ENCODE results near the gene TAS2R20.

Gene TAS2R20

GRCh38 chr12:10960211-10960610 lies 37.9 kb downstream of the TAS2R20 start:
- TF ChIP-seq ZNF324 (tag by site-specific recombination; IDR thresholded peaks at IDR 0.05) (no peak), ZBTB49 (tag by site-specific recombination; IDR thresholded peaks at IDR 0.05; ENCODE audit: low read depth) (no peak), ZNF510 (tag by site-specific recombination; IDR thresholded peaks at IDR 0.05; ENCODE audit: insufficient replicate concordance) (no peak), ZBTB6 (tag by site-specific recombination; IDR thresholded peaks at IDR 0.05) (no peak), ZNF211 (tag by site-specific recombination; IDR thresholded peaks at IDR 0.05; ENCODE audit: low read depth) (no peak), GLIS1 (tag by site-specific recombination; IDR thresholded peaks at IDR 0.05) (no peak), ATF2 (tag by site-specific recombination; IDR thresholded peaks at IDR 0.05; ENCODE audit: low read depth) (no peak), ZFP3 (tag by site-specific recombination; IDR thresholded peaks at IDR 0.05; ENCODE audit: low read depth) (no peak)
- H3K4me1 ChIP-seq (ENCODE audit: control insufficient read depth, insufficient read depth, low read length), result no peaks in the 10 kb centered on the region
- no peak overlapping the region for H3K27ac ChIP-seq (ENCODE audit: extremely low read depth, low read depth, low read length)
- H3K36me3 ChIP-seq (ENCODE audit: control insufficient read depth in 2 of 2, insufficient read depth in 1 of 2, low read length in 2 of 2), result no peaks in the 10 kb centered on the region
- no peaks in the 10 kb centered on the region for H3K9me3 ChIP-seq (ENCODE audit: control insufficient read depth, insufficient read depth, low read depth, low read length)
- no peak overlapping the region for H3K4me3 ChIP-seq (ENCODE audit: low read depth, low read length)
- ChIA-PET CTCF (interaction anchor here (0.9 kb wide), 1 partner anchor 240 kb away, joined by 3 read pairs; no protein-coding TSS in a partner anchor), POLR2A (no interaction called here)

- CTCF ChIA-PET, result interaction anchor here (0.9 kb wide), 1 partner anchor 240 kb away, joined by 3 read pairs; no protein-coding TSS in a partner anchor
- POLR2A ChIA-PET, result no interaction called here
- TF ChIP-seq SCRT1 (tag by site-specific recombination; IDR thresholded peaks at IDR 0.05; ENCODE audit: borderline replicate concordance) (no peak), CTCF (tag by site-specific recombination; IDR thresholded peaks at IDR 0.05) (0 out of 2 replicates have a peak, but pooled peaks have one; percentile 10)
Observed at GRCh38 chr12:10959804-10960203, 38.3 kb downstream of the TAS2R20 start.

GRCh38 chr12:10957741-10958140 lies 40.4 kb downstream of the TAS2R20 start:
- Histone ChIP-seq H3K27ac (ENCODE audit: extremely low read depth, low read depth, low read length) (no peak overlapping the region), H3K36me3 (ENCODE audit: control insufficient read depth in 2 of 2, insufficient read depth in 1 of 2, low read length in 2 of 2) (no peaks in the 10 kb centered on the region; a peak in 1 of 3 replicates), H3K9me3 (ENCODE audit: control insufficient read depth, insufficient read depth, low read depth, low read length) (no peaks in the 10 kb centered on the region), H3K4me3 (ENCODE audit: low read depth, low read length) (no peak overlapping the region), H3K4me1 (ENCODE audit: control insufficient read depth, insufficient read depth, low read length) (no peaks in the 10 kb centered on the region)
- ChIA-PET POLR2A (no interaction called here), CTCF (no interaction called here)
- no peak for TF ChIP-seq KLF9 (tag by site-specific recombination; IDR thresholded peaks at IDR 0.05; ENCODE audit: low read depth)
- no peak for TF ChIP-seq ZNF174 (tag by site-specific recombination; IDR thresholded peaks at IDR 0.05)
- TF ChIP-seq ZNF112 (tag by site-specific recombination; IDR thresholded peaks at IDR 0.05), result no peak
- no peak for TF ChIP-seq HOXC10 (CRISPR knock-in tag; IDR thresholded peaks at IDR 0.05)
- no peak for TF ChIP-seq ZBTB7A (tag by site-specific recombination; IDR thresholded peaks at IDR 0.05; ENCODE audit: low read depth)
- TF ChIP-seq PRDM1 (tag by site-specific recombination; IDR thresholded peaks at IDR 0.05), result no peak
- no peak for TF ChIP-seq ZNF404 (tag by site-specific recombination; IDR thresholded peaks at IDR 0.05)
- TF ChIP-seq ZNF768 (tag by site-specific recombination; IDR thresholded peaks at IDR 0.05), result no peak
- no peak for TF ChIP-seq ZNF302 (tag by site-specific recombination; IDR thresholded peaks at IDR 0.05; ENCODE audit: low read depth)
- TF ChIP-seq ZNF518A (tag by site-specific recombination; conservative IDR thresholded peaks at IDR 0.05; ENCODE audit: low read depth), result no peak

More at GRCh38 chr12:10959804-10960203, 38.3 kb downstream of the TAS2R20 start:
- Histone ChIP-seq H3K36me3 (ENCODE audit: control insufficient read depth in 2 of 2, insufficient read depth in 1 of 2, low read length in 2 of 2) (no peaks in the 10 kb centered on the region), H3K27ac (ENCODE audit: extremely low read depth, low read depth, low read length) (no peak overlapping the region), H3K4me1 (ENCODE audit: control insufficient read depth, insufficient read depth, low read length) (no peaks in the 10 kb centered on the region), H3K9me3 (ENCODE audit: control insufficient read depth, insufficient read depth, low read depth, low read length) (no peaks in the 10 kb centered on the region), H3K4me3 (ENCODE audit: low read depth, low read length) (no peak overlapping the region)

Data from HEK293 (cell line).